ENCODE measurements around the gene SLC2A10.

Gene SLC2A10

DNA sequence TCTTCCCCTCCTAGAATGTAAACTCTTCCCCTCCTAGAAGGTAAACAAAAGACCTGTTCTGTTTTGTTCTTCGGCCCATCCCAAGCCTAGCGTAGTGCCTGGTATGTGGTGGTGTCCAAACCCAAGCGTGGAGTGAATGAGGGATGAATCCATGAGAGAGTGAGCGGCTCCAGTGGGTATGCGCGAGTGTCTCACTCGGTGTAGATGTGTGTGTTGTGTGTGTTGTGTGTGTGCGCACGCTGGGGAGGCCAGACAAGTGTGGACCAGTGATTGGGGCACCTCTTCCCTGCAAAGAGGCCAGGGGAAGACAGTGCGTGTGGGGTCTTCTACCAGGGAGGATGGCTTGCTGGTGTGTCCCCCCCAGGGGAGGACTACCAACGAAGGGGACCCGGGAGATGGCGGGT is 392 bp upstream of the SLC2A10 start:
- H3K79me2 ChIP-seq (ENCODE audit: insufficient read depth, low read length) = no peaks in the 10 kb centered on the region
- H4K20me1 ChIP-seq (ENCODE audit: low read depth, low read length) = no peaks in the 10 kb centered on the region
- no peak overlapping the region for H2AFZ ChIP-seq (ENCODE audit: low read depth, low read length, severe bottlenecking)
- 0 out of 2 replicates have a peak, but pooled peaks cover 10% of the 10 kb centered on the region for H3K9me3 ChIP-seq (ENCODE audit: insufficient read depth, low read length)
- TF ChIP-seq, protein P1, sequence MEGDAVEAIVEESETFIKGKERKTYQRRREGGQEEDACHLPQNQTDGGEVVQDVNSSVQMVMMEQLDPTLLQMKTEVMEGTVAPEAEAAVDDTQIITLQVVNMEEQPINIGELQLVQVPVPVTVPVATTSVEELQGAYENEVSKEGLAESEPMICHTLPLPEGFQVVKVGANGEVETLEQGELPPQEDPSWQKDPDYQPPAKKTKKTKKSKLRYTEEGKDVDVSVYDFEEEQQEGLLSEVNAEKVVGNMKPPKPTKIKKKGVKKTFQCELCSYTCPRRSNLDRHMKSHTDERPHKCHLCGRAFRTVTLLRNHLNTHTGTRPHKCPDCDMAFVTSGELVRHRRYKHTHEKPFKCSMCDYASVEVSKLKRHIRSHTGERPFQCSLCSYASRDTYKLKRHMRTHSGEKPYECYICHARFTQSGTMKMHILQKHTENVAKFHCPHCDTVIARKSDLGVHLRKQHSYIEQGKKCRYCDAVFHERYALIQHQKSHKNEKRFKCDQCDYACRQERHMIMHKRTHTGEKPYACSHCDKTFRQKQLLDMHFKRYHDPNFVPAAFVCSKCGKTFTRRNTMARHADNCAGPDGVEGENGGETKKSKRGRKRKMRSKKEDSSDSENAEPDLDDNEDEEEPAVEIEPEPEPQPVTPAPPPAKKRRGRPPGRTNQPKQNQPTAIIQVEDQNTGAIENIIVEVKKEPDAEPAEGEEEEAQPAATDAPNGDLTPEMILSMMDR (IDR thresholded peaks at IDR 0.05; ENCODE audit: insufficient read depth, low read length, poor library complexity, severe bottlenecking) = no peak
- TF ChIP-seq EZH2phosphoT487 (conservative IDR thresholded peaks at IDR 0.05; ENCODE audit: low read length) = no peak
- no peak overlapping the region for H3K4me2 ChIP-seq (ENCODE audit: low read depth, low read length, poor library complexity, severe bottlenecking)
- H3K4me3 ChIP-seq (ENCODE audit: insufficient read depth, low read length, poor library complexity, severe bottlenecking) = no peak overlapping the region
- H3K36me3 ChIP-seq (ENCODE audit: low read length) = no peaks in the 10 kb centered on the region
- H3K27ac ChIP-seq (ENCODE audit: low read depth, low read length) = no peak overlapping the region
- no peaks in the 10 kb centered on the region for H3K27me3 ChIP-seq (ENCODE audit: low read length)
- H3K9me2 ChIP-seq (replicated peaks; ENCODE audit: insufficient read depth, low read length) = no peaks in the 10 kb centered on the region
- no peak overlapping the region for H3K9ac ChIP-seq (ENCODE audit: low read length)
- H3F3A ChIP-seq (ENCODE audit: insufficient read depth) = no peaks in the 10 kb centered on the region

DNA sequence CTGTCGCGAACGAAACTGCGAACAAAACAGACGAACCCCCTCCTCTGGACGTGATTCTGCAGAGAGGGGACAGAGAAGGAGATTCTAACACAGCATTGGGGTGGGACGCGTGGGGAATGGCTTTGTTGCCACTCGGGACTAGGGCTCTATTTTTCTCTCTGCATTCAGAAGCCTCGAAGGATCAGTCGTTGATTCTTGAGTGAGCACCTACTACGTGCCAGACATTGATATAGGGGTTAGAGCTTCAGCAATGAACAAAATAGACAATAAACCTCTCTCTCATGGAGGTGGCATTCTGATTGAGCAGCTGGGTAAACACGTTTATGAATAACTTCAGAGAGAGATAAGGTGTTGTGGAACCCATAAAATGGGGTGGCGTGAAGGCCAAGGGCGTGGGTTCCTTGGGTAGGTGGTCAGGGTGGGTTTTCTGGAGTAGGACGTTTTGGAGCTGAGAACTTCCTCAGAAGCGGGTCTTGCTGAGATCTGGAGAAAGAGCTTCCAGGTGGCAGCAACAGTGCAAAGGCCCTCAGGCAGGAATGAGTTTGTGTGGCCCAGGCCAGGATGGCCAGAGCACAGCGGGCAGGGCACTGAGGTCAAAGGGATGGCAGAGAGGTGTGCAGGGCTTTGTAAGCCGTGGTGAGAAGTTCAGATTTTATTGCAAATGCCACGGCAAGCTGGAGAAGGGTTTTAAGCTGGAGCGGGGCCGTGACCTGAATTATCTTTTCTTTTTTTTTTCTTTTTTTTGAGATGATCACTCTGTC is 884 bp downstream of the SLC2A10 start:
- H3K9me2 ChIP-seq (replicated peaks; ENCODE audit: insufficient read depth, low read length) = no peaks in the 10 kb centered on the region
- no peak overlapping the region for H3K4me3 ChIP-seq (ENCODE audit: insufficient read depth, low read length, poor library complexity, severe bottlenecking)
- no peak overlapping the region for H3K4me2 ChIP-seq (ENCODE audit: low read depth, low read length, poor library complexity, severe bottlenecking)
- no peak overlapping the region for H2AFZ ChIP-seq (ENCODE audit: low read depth, low read length, severe bottlenecking)
- no peaks in the 10 kb centered on the region for H3F3A ChIP-seq (ENCODE audit: insufficient read depth)
- no peak for TF ChIP-seq EZH2phosphoT487 (conservative IDR thresholded peaks at IDR 0.05; ENCODE audit: low read length)
- TF ChIP-seq, protein P1 (IDR thresholded peaks at IDR 0.05; ENCODE audit: insufficient read depth, low read length, poor library complexity, severe bottlenecking) = no peak
- no peaks in the 10 kb centered on the region for H4K20me1 ChIP-seq (ENCODE audit: low read depth, low read length)
- H3K27me3 ChIP-seq (ENCODE audit: low read length) = no peaks in the 10 kb centered on the region
- no peaks in the 10 kb centered on the region for H3K36me3 ChIP-seq (ENCODE audit: low read length)
- H3K27ac ChIP-seq (ENCODE audit: low read depth, low read length) = no peak overlapping the region
- 0 out of 2 replicates have a peak, but pooled peaks cover 10% of the 10 kb centered on the region for H3K9me3 ChIP-seq (ENCODE audit: insufficient read depth, low read length)
- no peak overlapping the region for H3K9ac ChIP-seq (ENCODE audit: low read length)
- no peaks in the 10 kb centered on the region for H3K79me2 ChIP-seq (ENCODE audit: insufficient read depth, low read length)

GRCh38 chr20:46712056-46712636 is 2.7 kb downstream of the SLC2A10 start:
- no peak overlapping the region for H3K4me2 ChIP-seq (ENCODE audit: low read depth, low read length, poor library complexity, severe bottlenecking)
- no peak overlapping the region for H3K9ac ChIP-seq (ENCODE audit: low read length)
- H3K79me2 ChIP-seq (ENCODE audit: insufficient read depth, low read length) = no peaks in the 10 kb centered on the region
- no peaks in the 10 kb centered on the region for H3F3A ChIP-seq (ENCODE audit: insufficient read depth)
- no peak overlapping the region for H2AFZ ChIP-seq (ENCODE audit: low read depth, low read length, severe bottlenecking)
- no peak overlapping the region for H3K4me3 ChIP-seq (ENCODE audit: insufficient read depth, low read length, poor library complexity, severe bottlenecking)
- no peaks in the 10 kb centered on the region for H3K27me3 ChIP-seq (ENCODE audit: low read length)
- H3K9me2 ChIP-seq (replicated peaks; ENCODE audit: insufficient read depth, low read length) = no peaks in the 10 kb centered on the region
- TF ChIP-seq EZH2phosphoT487 (conservative IDR thresholded peaks at IDR 0.05; ENCODE audit: low read length) = no peak
- TF ChIP-seq, protein P1 (IDR thresholded peaks at IDR 0.05; ENCODE audit: insufficient read depth, low read length, poor library complexity, severe bottlenecking) = no peak
- 0 out of 2 replicates have a peak, but pooled peaks cover 4% of the 10 kb centered on the region for H3K9me3 ChIP-seq (ENCODE audit: insufficient read depth, low read length)
- no peak overlapping the region for H3K27ac ChIP-seq (ENCODE audit: low read depth, low read length)
- no peaks in the 10 kb centered on the region for H4K20me1 ChIP-seq (ENCODE audit: low read depth, low read length)
- no peaks in the 10 kb centered on the region for H3K36me3 ChIP-seq (ENCODE audit: low read length)
